ENCODE measurements around the gene NEUROD1.
"Not testable (repeated sequence)": the region's sequence is repeated elsewhere in the genome, so short reads cannot be mapped to it uniquely, and the experiment has no call there.

The NEUROD1 gene

GRCh38 chr2:181680055-181680936 lies at the start of gene NEUROD1:
Gene NEUROD1, minus strand, starts transcription at chr2:181680517. Its CDS starts 1,657 bp downstream, at chr2:181678860.
- peak; percentile 15 for DNase-seq (ENCODE audit: low spot score)

- DNase-seq (ENCODE audit: low spot score), result no peak
Observed at GRCh38 chr2:181725476-181725875, 45.2 kb upstream of the NEUROD1 start.

DNA sequence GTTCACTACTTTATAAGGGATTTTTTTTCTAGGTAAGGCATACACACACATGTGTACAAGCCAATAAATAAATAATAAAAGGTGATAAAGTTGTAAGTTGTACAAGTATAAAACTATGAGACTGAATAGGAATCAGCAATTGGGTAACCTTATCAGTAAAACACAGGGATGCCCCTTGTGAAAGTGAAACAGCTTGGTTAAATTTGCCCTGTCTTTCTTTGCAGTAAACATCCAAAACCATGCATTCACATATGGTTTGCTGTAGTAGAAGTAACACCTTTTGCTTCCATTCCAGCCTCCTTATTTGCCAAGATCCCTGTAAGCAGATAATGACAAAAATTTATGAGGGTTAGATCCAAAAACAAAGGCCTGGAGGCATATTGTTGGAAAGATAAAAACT lies 44.3 kb upstream of the NEUROD1 start:
- DNase-seq (ENCODE audit: low spot score), result no peak

- DNase-seq (ENCODE audit: low spot score), result no peak
Observed at GRCh38 chr2:181723731-181724130, 43.4 kb upstream of the NEUROD1 start.

- peak; percentile 71 for DNase-seq (ENCODE audit: low spot score)
Observed at GRCh38 chr2:181715033-181715630, 34.8 kb upstream of the NEUROD1 start.

GRCh38 chr2:181711051-181711450 lies 30.7 kb upstream of the NEUROD1 start:
- DNase-seq (ENCODE audit: low spot score), result not testable (repeated sequence)

DNA sequence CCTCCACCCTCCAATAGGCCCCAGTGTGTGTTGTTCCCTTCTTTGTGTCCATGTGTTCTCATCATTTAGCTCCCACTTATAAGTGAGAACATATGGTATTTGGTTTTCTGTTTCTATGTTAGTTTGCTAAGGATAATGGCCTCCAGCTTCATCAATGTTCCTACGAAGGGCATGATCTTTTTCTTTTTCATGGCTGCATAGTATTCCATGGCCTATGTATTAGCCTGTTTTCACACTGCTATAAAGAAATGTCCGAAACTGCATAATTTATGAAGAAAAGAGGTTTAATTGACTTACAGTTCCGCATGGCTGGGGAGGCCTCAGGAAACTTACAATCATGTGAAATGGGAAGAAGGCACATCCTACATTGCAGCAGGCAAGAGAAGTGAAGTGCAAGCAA lies 22.2 kb upstream of the NEUROD1 start:
- DNase-seq (ENCODE audit: low spot score), result not testable (repeated sequence)

DNA sequence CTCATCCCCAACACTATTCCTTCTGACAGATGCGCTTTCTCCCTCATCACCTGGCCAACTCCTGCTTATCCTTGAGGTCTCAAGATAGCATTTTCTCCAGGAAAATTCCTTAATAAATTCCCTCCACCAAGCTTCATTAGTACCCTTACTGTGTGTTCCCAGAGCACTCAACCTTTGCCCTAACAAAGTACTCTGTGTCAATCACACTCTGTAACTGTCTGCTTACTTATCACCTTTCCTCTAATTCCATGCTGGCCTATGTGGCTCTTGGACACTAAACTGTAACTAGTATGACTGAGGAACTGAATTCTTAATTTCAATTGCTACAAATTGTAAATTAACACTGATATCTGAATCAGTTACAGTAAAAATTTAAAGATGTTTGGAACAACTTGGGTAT lies 17.9 kb upstream of the NEUROD1 start:
- no peak for DNase-seq (ENCODE audit: low spot score)

DNA sequence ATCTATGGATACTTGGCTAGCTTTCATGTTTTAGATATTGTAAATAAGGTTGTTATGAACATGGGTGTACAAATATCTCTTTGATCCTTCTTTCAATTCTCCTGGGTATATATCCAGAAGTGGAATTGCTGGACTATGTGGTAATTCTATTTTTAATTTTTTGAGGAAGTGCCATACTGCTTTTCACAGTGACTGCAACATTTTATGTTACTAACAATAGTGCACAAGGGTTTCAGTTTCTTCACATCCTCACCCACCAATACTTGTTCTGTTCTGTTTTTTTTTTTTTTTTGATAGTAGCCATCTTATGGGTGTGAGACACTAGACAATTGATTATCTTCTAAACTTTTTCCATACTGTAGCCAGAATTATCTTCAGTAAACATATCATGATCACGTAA lies 17.3 kb upstream of the NEUROD1 start:
- no peak for DNase-seq (ENCODE audit: low spot score)

- no peak for DNase-seq (ENCODE audit: low spot score)
Observed at GRCh38 chr2:181697126-181697525, 16.8 kb upstream of the NEUROD1 start.

- DNase-seq (ENCODE audit: low spot score), result no peak
Observed at GRCh38 chr2:181694271-181694670, 14.0 kb upstream of the NEUROD1 start.

DNA sequence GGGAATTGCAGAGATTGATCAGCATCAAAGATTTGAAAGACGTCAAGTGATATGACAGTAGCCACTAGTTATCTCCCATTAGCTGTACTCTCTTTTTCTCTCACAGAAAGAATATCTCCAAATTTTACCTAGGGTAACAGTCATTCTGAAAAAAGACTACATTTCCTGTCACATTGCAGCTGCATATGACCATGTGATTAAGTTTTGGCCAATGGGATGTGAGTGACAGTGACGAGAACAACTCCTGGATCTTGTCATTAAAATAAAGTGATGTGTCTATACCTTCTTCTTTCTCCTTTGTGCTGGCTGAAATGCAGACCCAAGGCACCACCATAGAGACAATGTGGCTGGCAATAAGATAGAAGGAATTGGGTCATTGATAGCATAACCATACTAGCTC lies 10.5 kb upstream of the NEUROD1 start:
- DNase-seq (ENCODE audit: low spot score), result no peak

DNA sequence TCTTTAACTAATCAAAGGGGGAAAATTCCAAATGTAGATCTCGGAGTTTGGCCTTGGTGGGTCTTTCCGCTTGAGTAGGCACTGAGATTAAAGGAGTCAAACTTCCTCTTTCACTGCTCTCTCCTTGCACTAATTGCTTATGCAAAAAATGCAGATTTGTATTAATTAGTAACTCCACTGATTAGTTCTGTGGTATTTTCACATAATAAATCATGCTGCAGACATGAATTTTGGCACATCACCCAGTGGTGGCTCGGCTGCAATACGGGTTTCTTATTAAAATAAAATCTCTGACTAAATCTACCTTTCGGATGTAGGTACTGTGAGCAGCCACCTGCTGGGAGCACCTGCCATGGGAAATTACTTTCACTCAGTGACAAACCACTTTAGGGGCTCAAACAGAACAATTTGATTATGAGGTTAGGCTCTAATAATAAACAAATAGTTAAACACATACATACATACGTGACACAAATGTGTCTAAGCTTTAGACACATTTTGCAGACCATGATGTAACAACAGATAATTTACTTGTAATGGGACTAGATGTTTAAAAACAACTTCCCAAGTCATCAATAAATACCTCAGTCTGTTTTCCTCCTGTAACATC lies 6.4 kb upstream of the NEUROD1 start:
- DNase-seq (ENCODE audit: low spot score), result no peak

- no peak for DNase-seq (ENCODE audit: low spot score)
Observed at GRCh38 chr2:181685150-181685688, 4.9 kb upstream of the NEUROD1 start.

GRCh38 chr2:181684454-181685149 lies 4.3 kb upstream of the NEUROD1 start:
- DNase-seq (ENCODE audit: low spot score), result no peak

DNA sequence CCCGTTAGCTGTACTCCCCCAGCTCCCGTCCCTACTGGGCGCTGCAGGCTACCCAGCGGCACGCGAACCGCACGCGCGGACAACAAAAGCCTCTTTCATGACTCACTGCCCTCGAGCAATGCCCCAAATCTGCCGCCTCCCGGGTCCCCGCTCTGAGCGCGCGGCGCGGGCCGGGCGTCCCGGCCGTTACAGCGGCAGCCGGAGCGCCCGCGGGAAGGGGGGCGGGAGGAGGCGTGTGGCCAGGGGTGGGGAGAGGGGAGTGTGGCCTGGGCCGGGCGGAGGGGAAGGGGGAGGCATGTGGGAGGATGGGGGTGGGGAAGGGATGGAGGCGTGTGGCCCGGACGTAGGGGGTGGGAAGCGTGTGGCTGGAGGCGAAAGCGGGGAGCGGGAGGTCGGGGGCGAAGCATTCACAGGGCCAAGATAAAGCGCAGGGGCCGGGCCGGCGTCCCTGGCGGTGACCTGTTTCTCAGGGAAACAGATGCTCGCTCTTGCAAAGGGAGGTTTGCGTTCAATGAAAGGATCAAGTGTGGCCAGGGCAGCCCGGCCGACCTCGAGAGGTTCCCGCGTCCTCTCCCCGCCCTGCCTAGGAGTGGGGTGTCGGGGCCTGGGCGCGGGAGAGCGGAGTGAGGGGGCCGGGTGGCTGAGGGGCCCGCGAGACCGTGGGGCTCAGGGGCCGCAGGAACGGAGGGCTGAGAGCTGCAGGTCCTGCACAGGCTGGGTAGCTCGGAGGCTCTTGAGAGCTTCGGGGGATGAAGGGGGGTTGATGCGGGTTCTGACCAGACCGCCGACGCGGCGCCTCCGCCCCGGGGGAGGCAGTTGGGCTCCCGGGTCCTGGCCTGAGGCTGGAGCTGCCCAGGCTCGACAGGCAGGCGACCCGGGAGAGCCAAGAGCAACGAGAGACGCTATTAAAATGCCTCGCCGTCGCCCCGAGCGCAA lies 3.5 kb upstream of the NEUROD1 start:
- DNase-seq (ENCODE audit: low spot score), result no peak

GRCh38 chr2:181682795-181683517 lies 2.6 kb upstream of the NEUROD1 start:
- DNase-seq (ENCODE audit: low spot score), result no peak

DNA sequence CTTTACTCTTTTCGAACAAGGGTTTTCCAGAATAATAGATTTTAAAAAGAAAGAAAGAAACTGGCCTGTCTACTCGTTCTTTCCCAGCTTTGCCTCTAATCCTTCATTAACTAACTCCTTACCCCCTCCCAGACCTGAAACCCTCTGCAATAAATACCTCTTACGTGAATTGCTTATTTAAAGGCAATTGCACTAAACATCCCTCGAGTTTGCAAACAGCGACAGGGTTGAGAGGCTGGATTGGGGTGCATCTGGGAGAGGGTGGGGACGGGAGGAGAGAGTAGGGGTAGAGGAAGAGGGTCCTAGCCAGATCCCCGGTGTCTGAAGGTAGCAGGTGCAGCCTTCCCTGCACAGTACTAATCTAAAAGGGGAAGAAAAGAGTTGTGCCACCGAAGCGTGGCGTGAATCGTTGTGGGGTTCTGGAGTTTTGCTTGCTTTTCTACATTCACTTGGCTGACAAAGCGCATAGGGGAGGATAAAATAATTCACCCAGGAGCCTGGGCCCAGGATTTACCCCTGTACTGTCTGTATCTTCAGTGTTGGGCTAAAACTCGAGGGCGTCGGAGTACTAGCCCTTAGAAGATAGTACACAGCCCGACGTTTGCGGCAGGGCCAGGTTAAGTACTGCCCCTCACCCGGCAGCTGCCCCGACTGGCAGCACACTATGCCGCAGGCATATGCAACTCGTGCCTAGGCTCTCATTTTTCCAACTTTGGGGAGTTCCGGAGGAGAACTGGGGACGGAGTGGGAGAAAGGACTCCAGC lies 1.9 kb upstream of the NEUROD1 start:
- no peak for DNase-seq (ENCODE audit: low spot score)

DNA sequence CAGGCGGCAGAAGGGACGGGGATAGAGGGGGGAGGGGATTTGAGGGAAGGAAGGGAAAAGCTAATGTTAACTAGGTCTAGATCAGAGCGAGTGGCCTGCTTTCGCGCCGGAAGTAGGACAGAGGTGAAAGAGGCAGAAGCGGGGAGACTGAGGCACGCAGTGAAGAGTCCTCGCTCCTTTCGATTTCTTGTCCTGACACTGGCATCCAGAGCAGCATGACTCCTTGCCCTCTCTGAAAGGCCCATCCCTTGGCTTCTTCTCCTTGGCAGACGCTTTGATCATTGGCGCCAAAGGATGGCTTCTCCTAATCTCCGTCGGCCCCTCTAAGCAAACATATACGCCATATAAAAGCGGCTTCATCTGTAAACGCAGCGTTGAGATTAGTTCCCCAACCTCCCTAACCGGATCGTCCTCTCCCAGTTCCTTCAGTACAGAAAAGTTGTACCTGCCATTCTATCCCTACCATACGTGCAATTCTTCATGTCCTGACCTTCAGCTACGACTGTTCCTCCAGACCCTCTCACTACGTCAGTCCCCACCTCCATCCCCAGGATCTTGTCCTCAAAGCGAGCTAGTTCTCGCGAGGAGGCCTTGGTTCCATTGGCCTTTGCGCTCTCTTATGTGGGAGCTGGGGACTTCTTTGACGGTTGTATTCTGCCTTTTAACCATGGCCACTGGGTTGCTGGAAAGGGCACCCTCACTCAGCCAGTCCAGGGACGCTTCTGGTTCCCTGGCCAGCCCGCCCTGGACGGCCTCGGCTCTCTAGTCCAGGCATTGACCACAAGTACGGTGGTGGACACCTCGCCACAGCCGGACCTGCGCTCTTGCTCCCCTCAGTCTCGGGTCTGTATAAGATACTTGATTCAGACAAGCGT lies 857 bp upstream of the NEUROD1 start:
- no peak for DNase-seq (ENCODE audit: low spot score)

Data from SW480 (cell line).